GM18505 (cell line): ENCODE results near the gene DOCK4.
"Not testable (repeated sequence)": the region's sequence is repeated elsewhere in the genome, so short reads cannot be mapped to it uniquely, and the experiment has no call there.

Source experiments
- ATAC-seq: cut with Tn5 transposase; IDR thresholded peaks from one replicate; pipeline ENCODE4 v1.9.1; 2021; ENCODE audit not compliant: unreplicated experiment
- POLR2A ChIP-seq: IDR thresholded peaks from 4 replicates; pipeline ENCODE4 v1.6.1; 2011; ENCODE audit warnings: borderline replicate concordance; ENCODE audit not compliant: insufficient read depth, insufficient read length; ENCODE audit errors: extremely low read depth

The DOCK4 gene, protein sequence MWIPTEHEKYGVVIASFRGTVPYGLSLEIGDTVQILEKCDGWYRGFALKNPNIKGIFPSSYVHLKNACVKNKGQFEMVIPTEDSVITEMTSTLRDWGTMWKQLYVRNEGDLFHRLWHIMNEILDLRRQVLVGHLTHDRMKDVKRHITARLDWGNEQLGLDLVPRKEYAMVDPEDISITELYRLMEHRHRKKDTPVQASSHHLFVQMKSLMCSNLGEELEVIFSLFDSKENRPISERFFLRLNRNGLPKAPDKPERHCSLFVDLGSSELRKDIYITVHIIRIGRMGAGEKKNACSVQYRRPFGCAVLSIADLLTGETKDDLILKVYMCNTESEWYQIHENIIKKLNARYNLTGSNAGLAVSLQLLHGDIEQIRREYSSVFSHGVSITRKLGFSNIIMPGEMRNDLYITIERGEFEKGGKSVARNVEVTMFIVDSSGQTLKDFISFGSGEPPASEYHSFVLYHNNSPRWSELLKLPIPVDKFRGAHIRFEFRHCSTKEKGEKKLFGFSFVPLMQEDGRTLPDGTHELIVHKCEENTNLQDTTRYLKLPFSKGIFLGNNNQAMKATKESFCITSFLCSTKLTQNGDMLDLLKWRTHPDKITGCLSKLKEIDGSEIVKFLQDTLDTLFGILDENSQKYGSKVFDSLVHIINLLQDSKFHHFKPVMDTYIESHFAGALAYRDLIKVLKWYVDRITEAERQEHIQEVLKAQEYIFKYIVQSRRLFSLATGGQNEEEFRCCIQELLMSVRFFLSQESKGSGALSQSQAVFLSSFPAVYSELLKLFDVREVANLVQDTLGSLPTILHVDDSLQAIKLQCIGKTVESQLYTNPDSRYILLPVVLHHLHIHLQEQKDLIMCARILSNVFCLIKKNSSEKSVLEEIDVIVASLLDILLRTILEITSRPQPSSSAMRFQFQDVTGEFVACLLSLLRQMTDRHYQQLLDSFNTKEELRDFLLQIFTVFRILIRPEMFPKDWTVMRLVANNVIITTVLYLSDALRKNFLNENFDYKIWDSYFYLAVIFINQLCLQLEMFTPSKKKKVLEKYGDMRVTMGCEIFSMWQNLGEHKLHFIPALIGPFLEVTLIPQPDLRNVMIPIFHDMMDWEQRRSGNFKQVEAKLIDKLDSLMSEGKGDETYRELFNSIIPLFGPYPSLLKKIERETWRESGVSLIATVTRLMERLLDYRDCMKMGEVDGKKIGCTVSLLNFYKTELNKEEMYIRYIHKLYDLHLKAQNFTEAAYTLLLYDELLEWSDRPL (N-terminal part only)

GRCh38 chr7:112206238-112206990, at the start of gene DOCK4, which contains the start of gene ZNF277:
Gene DOCK4, minus strand, starts transcription at chr7:112206399. Its CDS starts 261 bp downstream, at chr7:112206138.
Gene ZNF277, plus strand, starts transcription at chr7:112206695. Its CDS starts 22 bp downstream, at chr7:112206717.
- peak; percentile 72 for TF ChIP-seq POLR2A
- peak; percentile 92 for ATAC-seq

GRCh38 chr7:112255388-112255720, 49.2 kb upstream of the DOCK4 start:
- ATAC-seq = no peak
- TF ChIP-seq POLR2A = no peak

GRCh38 chr7:112254709-112255387, 48.6 kb upstream of the DOCK4 start:
- TF ChIP-seq POLR2A = no peak
- no peak for ATAC-seq

DNA sequence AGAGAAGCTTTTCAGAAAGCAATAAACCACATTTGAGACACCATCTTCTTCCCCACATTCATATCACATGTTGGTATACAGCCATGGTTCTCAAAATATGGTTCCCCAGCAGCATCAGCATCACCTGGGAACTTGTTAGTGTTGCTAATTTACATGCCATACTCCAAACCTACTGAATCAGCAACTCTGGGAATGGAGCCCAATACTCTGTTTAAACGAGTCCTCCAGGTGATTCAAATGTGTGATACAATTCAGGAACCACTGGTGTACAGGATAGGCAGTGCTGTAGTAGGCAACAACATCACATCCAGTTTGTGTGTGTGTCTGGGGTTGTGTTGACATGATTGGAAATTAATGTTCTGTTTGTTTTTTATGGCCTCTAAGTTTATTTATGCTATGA, 48.0 kb upstream of the DOCK4 start:
- ATAC-seq = no peak
- TF ChIP-seq POLR2A = no peak

DNA sequence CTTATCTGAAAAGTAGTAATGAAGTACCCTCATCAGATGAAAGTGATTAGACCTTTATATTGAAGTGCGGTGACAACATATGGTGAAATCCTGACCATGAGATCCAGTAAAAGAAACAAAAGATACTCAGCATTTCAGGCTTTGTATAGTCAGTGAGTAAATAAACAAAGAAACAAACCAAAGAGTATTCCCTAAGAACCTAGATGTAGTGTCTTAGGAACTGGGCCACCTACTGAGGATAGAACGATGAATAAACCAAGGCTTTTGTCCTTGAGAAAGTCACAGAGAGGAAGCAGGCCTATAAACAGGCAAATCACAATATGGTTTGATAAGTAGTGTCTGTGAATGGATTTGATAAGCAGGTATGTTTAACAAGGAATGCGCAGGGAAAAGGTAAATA, 46.5 kb upstream of the DOCK4 start:
- no peak for ATAC-seq
- no peak for TF ChIP-seq POLR2A

DNA sequence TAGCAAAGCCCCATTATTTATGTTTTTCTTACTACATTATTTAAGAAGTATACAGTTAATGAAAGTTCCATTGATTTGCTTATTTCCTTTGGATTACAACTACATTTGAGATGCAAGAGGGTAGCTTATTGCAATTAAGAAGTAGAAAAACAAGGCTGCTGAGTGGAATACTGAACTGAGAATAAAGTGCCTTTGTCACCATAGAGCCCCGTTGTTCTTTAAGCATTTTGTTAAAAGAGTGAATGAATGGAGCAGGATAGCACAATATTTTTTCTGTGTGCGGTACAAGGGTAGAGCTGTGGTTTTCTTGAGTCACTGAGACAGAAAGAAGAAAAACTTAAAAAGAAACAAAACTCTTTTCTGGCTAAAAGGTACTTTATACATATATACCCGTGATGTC, 45.9 kb upstream of the DOCK4 start:
- no peak for ATAC-seq
- TF ChIP-seq POLR2A = no peak

DNA sequence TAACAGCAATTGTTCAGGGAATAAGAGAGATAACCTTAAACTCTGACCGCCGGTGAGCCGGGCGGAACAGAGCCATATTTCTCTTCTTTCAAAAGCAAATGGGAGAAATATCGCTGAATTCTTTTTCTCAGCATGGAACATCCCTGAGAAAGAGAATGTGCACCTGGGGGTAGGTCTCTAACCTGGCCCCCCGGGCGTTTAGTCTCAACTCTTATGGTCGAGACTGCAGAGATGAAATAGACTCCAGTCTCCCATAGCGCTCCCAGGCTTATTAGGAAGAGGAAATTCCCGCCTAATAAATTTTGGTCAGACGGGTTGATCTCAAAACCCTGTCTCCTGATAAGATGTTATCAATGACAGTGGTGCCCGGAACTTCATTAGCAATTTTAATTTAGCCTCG, 43.8 kb upstream of the DOCK4 start:
- not testable (repeated sequence) for ATAC-seq

DNA sequence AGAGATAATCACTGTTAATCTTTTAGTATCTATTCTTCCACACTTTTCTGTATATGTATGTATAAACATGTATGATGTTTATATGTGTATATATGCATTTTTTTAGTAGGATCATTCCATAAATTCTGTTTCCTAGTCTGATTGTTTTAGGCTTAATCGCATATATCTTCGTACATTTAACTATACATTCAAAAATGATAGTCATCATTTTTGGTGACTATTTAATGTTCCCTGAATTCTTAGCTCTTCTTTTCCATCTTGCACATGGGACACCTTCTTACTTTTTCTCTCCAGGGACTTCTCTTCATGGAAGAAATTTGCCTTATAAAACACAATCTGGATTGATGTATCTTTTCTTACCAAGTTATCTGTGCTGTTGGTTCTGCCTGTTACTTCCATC, 42.4 kb upstream of the DOCK4 start:
- no peak for ATAC-seq
- no peak for TF ChIP-seq POLR2A

DNA sequence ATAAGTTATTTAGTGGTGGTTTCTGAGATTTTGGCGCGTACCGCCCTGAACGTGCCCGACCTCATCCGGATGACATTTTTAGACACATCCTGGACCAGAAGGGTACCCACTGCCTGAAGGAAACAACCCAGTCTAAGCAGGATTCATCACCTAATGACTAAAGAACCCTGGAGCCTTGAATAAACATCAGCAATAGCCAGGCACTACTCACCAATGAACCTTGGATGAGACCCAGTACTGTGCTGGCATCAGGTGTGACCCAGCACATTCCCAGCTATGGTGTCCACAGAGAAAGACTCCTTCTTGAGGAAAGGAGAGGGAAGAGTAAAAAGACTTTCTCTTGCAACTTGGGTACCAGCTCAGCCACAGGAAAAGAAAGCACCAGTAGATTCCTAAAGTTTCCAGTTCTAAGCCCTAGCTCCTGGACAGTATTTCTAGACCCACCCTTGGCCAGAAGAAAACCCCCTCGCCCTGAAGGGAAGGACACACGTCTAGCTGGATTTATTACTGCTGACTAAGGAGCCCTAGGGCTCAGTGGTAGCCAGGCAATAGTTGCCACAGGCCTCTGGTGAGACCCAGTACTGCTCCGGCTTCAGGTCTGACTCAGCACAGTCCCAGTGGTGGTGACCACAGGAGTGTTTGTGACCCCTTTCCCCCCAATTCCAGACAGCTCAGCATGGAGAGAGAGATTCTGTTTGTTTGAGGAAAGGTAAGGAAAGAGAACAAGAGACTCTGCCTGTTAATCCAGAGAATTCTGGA, 32.8 kb upstream of the DOCK4 start:
- TF ChIP-seq POLR2A = no peak
- no peak for ATAC-seq

DNA sequence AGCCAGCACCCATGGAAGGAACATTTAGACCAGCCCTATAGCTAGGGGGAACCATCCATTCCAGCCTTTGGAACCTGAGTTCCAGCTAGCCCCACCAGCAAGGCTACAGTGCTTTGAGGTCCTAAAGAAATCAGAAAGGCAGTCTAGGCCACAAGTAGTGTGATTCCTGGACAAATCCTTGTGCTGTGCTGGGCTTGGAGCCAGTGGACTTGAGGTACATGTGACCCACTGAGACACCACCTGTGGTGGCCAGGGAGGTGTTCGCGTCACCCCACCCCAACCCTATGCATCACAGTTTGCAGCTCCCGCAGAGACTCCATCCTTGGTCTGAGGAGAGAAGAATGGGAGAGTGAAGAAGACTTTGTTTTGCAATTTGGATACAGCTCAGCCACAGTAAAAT, 32.1 kb upstream of the DOCK4 start:
- no peak for ATAC-seq
- TF ChIP-seq POLR2A = no peak

DNA sequence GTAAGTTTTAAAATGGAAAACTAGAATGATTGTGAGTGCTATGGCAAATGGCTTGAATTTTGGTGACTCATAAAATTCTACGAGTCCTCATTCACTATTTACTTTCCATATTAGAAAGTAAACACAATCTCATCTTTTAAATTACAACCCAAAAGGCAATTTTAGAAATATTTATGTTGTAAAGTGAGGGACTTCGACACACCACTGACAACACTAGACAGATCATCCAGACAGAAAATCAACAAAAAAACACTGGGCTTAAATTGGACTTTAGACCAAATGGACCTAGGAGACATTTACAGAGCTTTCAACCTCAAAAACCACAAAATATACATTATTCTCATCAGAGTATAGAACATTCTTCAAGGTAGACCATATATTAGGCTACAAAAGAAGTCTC, 30.4 kb upstream of the DOCK4 start:
- TF ChIP-seq POLR2A = no peak
- ATAC-seq = no peak
